Liver (tissue), 9 donors: ENCODE data around the gene ERVK3-1. TPM values are rescaled to one million over a fixed set of nuclear protein-coding genes. Genes with fewer than 3 reads are reported as not detected.

Experiments used
- DNase-seq: peaks from one replicate; pipeline ENCODE4 v3.0.0-alpha.2; 2017; ENCODE audit warnings: low spot score
- H3K27ac ChIP-seq, 2 donors: one replicate each; pipeline ENCODE4 v1.7.0; 2013; ENCODE audit warnings: inconsistent platforms in 2 of 2, low read length in 2 of 2, control low read depth in 1 of 2, low read depth in 1 of 2, mild to moderate bottlenecking in 1 of 2
- H3K27me3 ChIP-seq, 4 donors: one replicate each; pipeline versions ENCODE4 v1.6.1 to v1.7.0; 2013; ENCODE audit warnings: low read length in 3 of 4, inconsistent platforms in 1 of 4, mild to moderate bottlenecking in 1 of 4, moderate library complexity in 1 of 4; ENCODE audit not compliant: control insufficient read depth in 4 of 4, insufficient read depth in 4 of 4
- H3K36me3 ChIP-seq, 4 donors: one replicate each; pipeline versions ENCODE4 v1.6.1 to v1.7.0; 2013; ENCODE audit warnings: low read length in 3 of 4, mild to moderate bottlenecking in 3 of 4, low read depth in 1 of 4, moderate library complexity in 1 of 4; ENCODE audit not compliant: control insufficient read depth in 4 of 4, insufficient read depth in 3 of 4
- H3K4me1 ChIP-seq, 4 donors: one replicate each; pipeline versions ENCODE4 v1.6.1 to v1.7.0; 2013; ENCODE audit warnings: low read length in 3 of 4, mild to moderate bottlenecking in 3 of 4, moderate library complexity in 1 of 4; ENCODE audit not compliant: control insufficient read depth in 4 of 4, insufficient read depth in 4 of 4
- H3K4me3 ChIP-seq, 3 donors: one replicate each; pipeline versions ENCODE4 v1.6.1 to v1.7.0; 2013; ENCODE audit warnings: low read length in 3 of 3, control low read depth in 1 of 3, low read depth in 1 of 3, mild to moderate bottlenecking in 1 of 3
- H3K9ac ChIP-seq, 2 donors: one replicate each; pipeline ENCODE4 v1.7.0; 2013; ENCODE audit warnings: low read length in 2 of 2, mild to moderate bottlenecking in 2 of 2, moderate library complexity in 2 of 2, control low read depth in 1 of 2, low read depth in 1 of 2
- H3K9me3 ChIP-seq, 4 donors: one replicate each; pipeline versions ENCODE4 v1.6.1 to v1.7.0; 2013; ENCODE audit warnings: low read length in 3 of 4; ENCODE audit not compliant: control insufficient read depth in 4 of 4
- ATF3 ChIP-seq: IDR thresholded peaks from 2 replicates; pipeline ENCODE4 v1.6.1; 2016; ENCODE audit warnings: antibody characterized with exemption
- CTCF ChIP-seq: fragments of 150-350 bp; IDR thresholded peaks from 2 replicates; pipeline ENCODE4 v1.5.1; 2017; ENCODE audit warnings: improper control_type of control experiment, low read depth, low read length; ENCODE audit not compliant: missing input control
- FOXA1 ChIP-seq: IDR thresholded peaks from 2 replicates; pipeline ENCODE4 v1.6.1; 2016; ENCODE audit warnings: antibody characterized with exemption
- FOXA2 ChIP-seq: IDR thresholded peaks from 2 replicates; pipeline ENCODE4 v1.6.1; 2016; ENCODE audit warnings: antibody characterized with exemption
- MAX ChIP-seq: IDR thresholded peaks from 2 replicates; pipeline ENCODE4 v1.6.1; 2016; ENCODE audit warnings: antibody characterized with exemption
- NR2F2 ChIP-seq: IDR thresholded peaks from 2 replicates; pipeline ENCODE4 v1.6.1; 2016; ENCODE audit warnings: antibody characterized with exemption
- RAD21 ChIP-seq, 2 donors: IDR thresholded peaks; 2 replicates each; pipeline ENCODE4 v1.6.1; 2016; ENCODE audit warnings: antibody characterized with exemption in 2 of 2, mild to moderate bottlenecking in 2 of 2
- REST ChIP-seq: IDR thresholded peaks from 2 replicates; pipeline ENCODE4 v1.6.1; 2016; ENCODE audit warnings: antibody characterized with exemption, mild to moderate bottlenecking
- SP1 ChIP-seq: IDR thresholded peaks from 2 replicates; pipeline ENCODE4 v1.6.1; 2018; ENCODE audit warnings: antibody characterized with exemption, mild to moderate bottlenecking
- TAF1 ChIP-seq: conservative IDR thresholded peaks from 2 replicates; pipeline ENCODE4 v1.6.1; 2016; ENCODE audit warnings: antibody characterized with exemption, mild to moderate bottlenecking
- ZBTB33 ChIP-seq: IDR thresholded peaks from 2 replicates; pipeline ENCODE4 v1.6.1; 2016; ENCODE audit warnings: antibody characterized with exemption
- WGBS: extraction: QIAGEN DNeasy Blood & Tissue Kit; methylation state at CpG from one replicate; pipeline ENCODE4 v1.1.7; 2013; 5-methylcytosine and 5-hydroxymethylcytosine counted together
- polyA plus RNA-seq, 2 donors: library from polyadenylated mRNA; stranded (reverse) in 1 of 2; unstranded in 1 of 2; fragments of 200-250 nt in 1 of 2; fragments of >200 nt in 1 of 2; fragmentation: Nextera tagmentation in 1 of 2; extraction: Ambion mirVana in 1 of 2; gene quantifications; one replicate each; pipeline versions ENCODE4 v1.2.1 to v1.2.3, GENCODE V29; 2013 to 2015
- total RNA-seq, 2 donors: library from RNA; depleted of rRNA; stranded (reverse); fragments of >200 nt; gene quantifications; one replicate each; pipeline ENCODE4 v1.2.3, GENCODE V29; 2014
- donor health status: healthy.
- donor health status: healthy.
- donor health status: healthy.
- donor health status: healthy.
- donor health status: healthy.

ERVK3-1 gene
- total and polyA plus RNA-seq, 4 donors = 17.6 to 31.7 (median 24.7) TPM

GRCh38 chr19:58261600-58261967 lies 43.6 kb upstream of the ERVK3-1 start:
- no peaks in the 10 kb centered on the region for H3K4me1 ChIP-seq
- H3K9ac ChIP-seq = no peak overlapping the region
- peaks cover 80 to 96% (median 82%) of the 10 kb centered on the region in 4 donors for H3K9me3 ChIP-seq
- 99% methylated on average over 3 of the region's 3 CpGs for WGBS
- DNase-seq = no peak
- TF ChIP-seq SP1 (no peak), NR2F2 (no peak), RAD21 (IDR thresholded peaks at IDR 0.05) (no peak), ZBTB33 (no peak), ATF3 (no peak), CTCF (no peak), FOXA2 (no peak)
- peak overlapping the region in 2 of 3 donors; percentile 63 to 70 for H3K4me3 ChIP-seq
- H3K27ac ChIP-seq = no peak overlapping the region
- no peaks in the 10 kb centered on the region for H3K27me3 ChIP-seq
- peaks cover 0 to 50% (median 35%) of the 10 kb centered on the region in 4 donors for H3K36me3 ChIP-seq

- Histone ChIP-seq H3K4me3 (peak overlapping the region in 2 of 3 donors; percentile 61 to 70), H3K9me3 (peaks cover 81 to 94% (median 86%) of the 10 kb centered on the region in 4 donors), H3K27ac (no peak overlapping the region), H3K36me3 (peaks cover 0 to 52% (median 35%) of the 10 kb centered on the region in 4 donors), H3K27me3 (no peaks in the 10 kb centered on the region), H3K4me1 (no peaks in the 10 kb centered on the region), H3K9ac (no peak overlapping the region)
- TF ChIP-seq MAX (no peak), CTCF (no peak), ZBTB33 (no peak), RAD21 (IDR thresholded peaks at IDR 0.05) (no peak), REST (no peak), FOXA1 (no peak), TAF1 (no peak), ATF3 (no peak)
- WGBS = 98% methylated on average over 19 of the region's 19 CpGs
- DNase-seq = no peak
These were observed 42.9 kb upstream of the ERVK3-1 start for GRCh38 chr19:58261968-58262921.
